Right cardiac atrium (tissue), 5 donors: ENCODE results near the gene PARM1. TPM values are rescaled to one million over a fixed set of nuclear protein-coding genes. Genes with fewer than 3 reads are reported as not detected.

Source experiments
- ATAC-seq, 2 donors: fragments of 200-7000 bp; cut with Tn5 transposase; one replicate each; pipeline versions ENCODE4 v1.8.0 to v1.9.1; 2020; ENCODE audit warnings: moderate library complexity in 2 of 2, mild to moderate bottlenecking in 1 of 2
- DNase-seq, 3 donors: peaks; one replicate each; pipeline ENCODE4 v3.0.0-alpha.2; 2020
- H3K27ac ChIP-seq: one replicate; pipeline ENCODE4 v1.5.1; 2013; ENCODE audit warnings: mild to moderate bottlenecking, low read length, control low read depth, moderate library complexity
- H3K27me3 ChIP-seq: one replicate; pipeline ENCODE4 v1.6.1; 2013; ENCODE audit not compliant: control insufficient read depth, insufficient read depth
- H3K4me1 ChIP-seq: one replicate; pipeline ENCODE4 v1.6.1; 2013; ENCODE audit warnings: low read length; ENCODE audit not compliant: control insufficient read depth, insufficient read depth
- H3K4me3 ChIP-seq: one replicate; pipeline ENCODE4 v1.5.1; 2013; ENCODE audit warnings: low read length, control low read depth
- H3K9me3 ChIP-seq: one replicate; pipeline ENCODE4 v1.6.1; 2013; ENCODE audit warnings: low read length; ENCODE audit not compliant: control insufficient read depth
- WGBS: extraction: QIAGEN DNeasy Blood & Tissue Kit; methylation state at CpG from one replicate; pipeline ENCODE4 v1.1.7; 2013; 5-methylcytosine and 5-hydroxymethylcytosine counted together
- intact Hi-C, 4 donors: fragments of 100-400 bp; cut with DNase I; formaldehyde crosslinking; loops; one replicate each; pipeline versions ENCODE4 v1.11.0 to v1.14.0; 2022 to 2023
- long read RNA-seq, 4 donors: library from polyadenylated mRNA; unstranded; transcript quantifications; one replicate each; pipeline ENCODE4 v2.0.0, GENCODE V29; 2020 to 2021
- polyA plus RNA-seq: library from polyadenylated mRNA; stranded (reverse); fragments of 200-250 nt; gene quantifications from one replicate; pipeline ENCODE4 v1.2.3, GENCODE V29; 2013
- total RNA-seq, 4 donors: library from RNA; stranded (reverse); fragmentation: NEBNext Ultra II Directional; extraction: Animal tissue kit (Norgen Biotek cat#: 25700); gene quantifications; one replicate each; pipeline ENCODE4 v1.2.1, GENCODE V29; 2021
- donor health status: healthy with polysubstance abuse.
- donor health status: DM: no; HTN: yes; CAD: no.
- donor health status: DM: no; HTN: no; CAD: no.
- donor health status: DM: no; HTN: yes; CAD: no; lungs with severe emphysema.
- donor health status: DM: yes; HTN: yes; CAD: no.

PARM1 gene, protein sequence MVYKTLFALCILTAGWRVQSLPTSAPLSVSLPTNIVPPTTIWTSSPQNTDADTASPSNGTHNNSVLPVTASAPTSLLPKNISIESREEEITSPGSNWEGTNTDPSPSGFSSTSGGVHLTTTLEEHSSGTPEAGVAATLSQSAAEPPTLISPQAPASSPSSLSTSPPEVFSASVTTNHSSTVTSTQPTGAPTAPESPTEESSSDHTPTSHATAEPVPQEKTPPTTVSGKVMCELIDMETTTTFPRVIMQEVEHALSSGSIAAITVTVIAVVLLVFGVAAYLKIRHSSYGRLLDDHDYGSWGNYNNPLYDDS
- 100 to 1,000 TPM in 3 of 4 donors, 10 to 100 TPM in 1; 77.2 to 158 (median 120) TPM for total RNA-seq
- polyA plus RNA-seq: 65.0 TPM
- long read RNA-seq, donor 1, full-length matches to known transcripts: 138 of 228 reads
- long read RNA-seq, donor 1, partial matches to known transcripts: 77 of 228 reads
- long read RNA-seq, donor 1, other reads (novel, unspliced or antisense): 13 of 228 reads
- long read RNA-seq, donor 2, full-length matches to known transcripts: 92 of 115 reads
- long read RNA-seq, donor 2, partial matches to known transcripts: 8 of 115 reads
- long read RNA-seq, donor 2, other reads (novel, unspliced or antisense): 15 of 115 reads
- long read RNA-seq, donor 3, full-length matches to known transcripts: 431 of 597 reads
- long read RNA-seq, donor 3, partial matches to known transcripts: 133 of 597 reads
- long read RNA-seq, donor 3, other reads (novel, unspliced or antisense): 33 of 597 reads
- long read RNA-seq, donor 4, full-length matches to known transcripts: 137 of 188 reads
- long read RNA-seq, donor 4, partial matches to known transcripts: 18 of 188 reads
- long read RNA-seq, donor 4, other reads (novel, unspliced or antisense): 33 of 188 reads

- intact Hi-C loops: loop anchor here in 3 of 4 donors (5.0 to 10.0 kb wide), 5 partner anchors 112 to 562 kb away; no protein-coding TSS in a partner anchor
Observed at GRCh38 chr4:74932832-74933561, at the start of gene PARM1. Gene PARM1 (plus strand): TSS chr4:74933116. CDS start chr4:74933328, 212 bp downstream.

DNA sequence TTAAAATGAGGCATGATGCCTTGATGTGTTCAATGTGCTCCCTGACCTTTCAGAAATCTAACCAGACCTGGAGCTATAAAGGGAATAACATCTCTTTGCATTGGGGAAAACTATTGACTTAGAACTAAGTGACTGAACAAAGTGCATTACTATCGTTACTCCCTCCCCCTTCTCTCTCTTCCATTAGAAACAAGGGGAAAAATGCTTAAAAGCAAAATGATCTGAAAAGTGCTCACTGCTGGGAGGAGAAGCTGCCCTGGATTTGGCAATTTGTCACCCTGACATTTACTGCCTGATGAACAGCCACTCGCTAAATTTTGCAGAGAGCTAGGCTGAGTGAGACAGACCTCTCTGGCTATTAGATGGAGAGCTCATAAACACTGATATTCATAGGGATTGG, 48.6 kb upstream of the PARM1 start:
- no peak for DNase-seq
- no peaks in the 10 kb centered on the region for H3K9me3 ChIP-seq
- intact Hi-C loops: no loop called here
- WGBS: 50% methylated on average over 2 of the region's 2 CpGs
- H3K4me3 ChIP-seq: no peak overlapping the region
- no peaks in the 10 kb centered on the region for H3K27me3 ChIP-seq
- ATAC-seq: no peak
- H3K27ac ChIP-seq: no peak overlapping the region
- no peaks in the 10 kb centered on the region for H3K4me1 ChIP-seq

More at GRCh38 chr4:74932832-74933561, at the start of gene PARM1:
- peak; percentile 93 to 97 (median 96) for DNase-seq
- no peaks in the 10 kb centered on the region for H3K4me1 ChIP-seq
- peak; percentile 97 for ATAC-seq
- H3K27me3 ChIP-seq: no peaks in the 10 kb centered on the region
- peak within 1 kb of the TSS; percentile 70 for H3K4me3 ChIP-seq
- H3K9me3 ChIP-seq: no peaks in the 10 kb centered on the region
- WGBS: under 1% methylated on average over 64 of the region's 64 CpGs
- peak within 1 kb of the TSS; percentile 74 for H3K27ac ChIP-seq

GRCh38 chr4:74886484-74886883, 46.4 kb upstream of the PARM1 start:
- intact Hi-C loops: no loop called here
- Histone ChIP-seq H3K4me3 (no peak overlapping the region), H3K4me1 (no peaks in the 10 kb centered on the region), H3K27me3 (no peaks in the 10 kb centered on the region), H3K9me3 (no peaks in the 10 kb centered on the region), H3K27ac (no peak overlapping the region)
- 78% methylated on average over 4 of the region's 4 CpGs for WGBS
- ATAC-seq (no peak), DNase-seq (no peak)

- Histone ChIP-seq H3K27ac (no peak overlapping the region), H3K27me3 (no peaks in the 10 kb centered on the region), H3K4me1 (no peaks in the 10 kb centered on the region), H3K9me3 (no peaks in the 10 kb centered on the region), H3K4me3 (no peak overlapping the region)
- intact Hi-C loops: no loop called here
- 53% methylated on average over 5 of the region's 5 CpGs for WGBS
- DNase-seq (no peak), ATAC-seq (no peak)
Observed at GRCh38 chr4:74890341-74890740, 42.6 kb upstream of the PARM1 start.

- Histone ChIP-seq H3K9me3 (no peaks in the 10 kb centered on the region), H3K27ac (no peak overlapping the region), H3K27me3 (no peaks in the 10 kb centered on the region), H3K4me3 (no peak overlapping the region), H3K4me1 (no peaks in the 10 kb centered on the region)
- 96% methylated on average over 1 of the region's 1 CpG for WGBS
- DNase-seq: no peak
- intact Hi-C loops: no loop called here
- no peak for ATAC-seq
Observed at GRCh38 chr4:74891037-74891436, 41.9 kb upstream of the PARM1 start.

DNA sequence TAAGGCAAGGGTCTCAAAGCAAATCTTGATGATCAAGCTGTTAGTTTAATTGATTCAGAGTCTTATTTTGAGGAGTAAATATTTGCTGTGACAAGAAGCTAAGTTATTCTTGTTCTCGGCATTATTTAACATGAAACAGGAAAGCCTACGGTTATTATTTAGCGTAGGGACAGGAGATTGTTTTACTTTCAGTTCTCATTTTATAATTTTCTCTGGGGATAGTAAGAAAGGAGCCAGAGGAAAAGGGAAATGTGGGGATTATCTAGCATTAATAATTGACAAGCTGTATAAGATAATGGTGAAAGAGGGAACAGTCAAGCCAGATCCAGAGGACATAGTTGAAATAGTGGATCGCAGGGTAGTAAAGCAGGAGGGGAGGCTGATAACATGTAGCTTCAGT, 39.7 kb upstream of the PARM1 start:
- intact Hi-C loops: no loop called here
- no peak overlapping the region for H3K27ac ChIP-seq
- no peaks in the 10 kb centered on the region for H3K4me1 ChIP-seq
- peak overlapping the region; percentile 32 for H3K4me3 ChIP-seq
- DNase-seq (no peak), ATAC-seq (no peak)
- H3K27me3 ChIP-seq: no peaks in the 10 kb centered on the region
- H3K9me3 ChIP-seq: no peaks in the 10 kb centered on the region
- 43% methylated on average over 4 of the region's 4 CpGs for WGBS

- no peaks in the 10 kb centered on the region for H3K27me3 ChIP-seq
- no peak for ATAC-seq
- WGBS: 80% methylated on average over 3 of the region's 3 CpGs
Observed at GRCh38 chr4:74896595-74896994, 36.3 kb upstream of the PARM1 start.

GRCh38 chr4:74897386-74897785, 35.5 kb upstream of the PARM1 start:
- Histone ChIP-seq H3K27ac (no peak overlapping the region), H3K9me3 (no peaks in the 10 kb centered on the region), H3K27me3 (no peaks in the 10 kb centered on the region), H3K4me3 (no peak overlapping the region), H3K4me1 (no peaks in the 10 kb centered on the region)
- DNase-seq: no peak
- intact Hi-C loops: no loop called here
- no peak for ATAC-seq
- 81% methylated on average over 2 of the region's 2 CpGs for WGBS

More at GRCh38 chr4:74896595-74896994, 36.3 kb upstream of the PARM1 start:
- H3K4me1 ChIP-seq: no peaks in the 10 kb centered on the region
- H3K4me3 ChIP-seq: no peak overlapping the region
- DNase-seq: no peak
- no peaks in the 10 kb centered on the region for H3K9me3 ChIP-seq
- no peak overlapping the region for H3K27ac ChIP-seq
- intact Hi-C loops: no loop called here

GRCh38 chr4:74900862-74901261, 32.1 kb upstream of the PARM1 start:
- Histone ChIP-seq H3K4me1 (no peaks in the 10 kb centered on the region), H3K27me3 (no peaks in the 10 kb centered on the region), H3K27ac (no peak overlapping the region), H3K4me3 (no peak overlapping the region), H3K9me3 (no peaks in the 10 kb centered on the region)
- intact Hi-C loops: no loop called here
- no peak for ATAC-seq
- no peak for DNase-seq
- 72% methylated on average over 2 of the region's 2 CpGs for WGBS

GRCh38 chr4:74904509-74905065, 28.3 kb upstream of the PARM1 start:
- ATAC-seq (no peak), DNase-seq (no peak)
- Histone ChIP-seq H3K4me3 (no peak overlapping the region), H3K27me3 (no peaks in the 10 kb centered on the region), H3K9me3 (no peaks in the 10 kb centered on the region), H3K4me1 (no peaks in the 10 kb centered on the region), H3K27ac (no peak overlapping the region)
- WGBS: 52% methylated on average over 3 of the region's 3 CpGs
- intact Hi-C loops: no loop called here
